H1 (cell line): Measurements from ENCODE around the gene KIF25. TPM values are rescaled to one million over a fixed set of nuclear protein-coding genes. Genes with fewer than 3 reads are reported as not detected.

Source experiments
- CTCF ChIA-PET: fragments of 300-600 bp; sonication (Branson Sonifier 250); formaldehyde crosslinking; loops from one replicate; lab custom pipeline; 2021; ENCODE audit not compliant: partially characterized antibody; lab: Charles Lee
- POLR2A ChIA-PET: fragments of 300-600 bp; sonication (Branson Sonifier 250); formaldehyde crosslinking; loops from one replicate; lab custom pipeline; 2021; ENCODE audit warnings: inconsistent platforms; ENCODE audit not compliant: partially characterized antibody; lab: Charles Lee
- DNase-seq, 2 experiments: peaks; one replicate each; pipeline versions ENCODE4 v3.0.0 to v3.0.0-alpha.2; 2010 to 2022; ENCODE audit warnings: low spot score in 2 of 2, low read depth in 1 of 2, mixed read lengths in 1 of 2
- FAIRE-seq: peaks from 2 replicates; lab custom pipeline; 2011; peaks lifted over from hg19 to GRCh38; lab: Jason Lieb, UNC
- H2AFZ ChIP-seq: 2 replicates; pipeline ENCODE4 v1.8.1; 2012; ENCODE audit warnings: low read length, inconsistent platforms
- H2AK5ac ChIP-seq: 2 replicates; pipeline ENCODE4 v1.6.1; 2013; ENCODE audit warnings: low read depth, low read length
- H2BK120ac ChIP-seq: replicated peaks from 2 replicates; pipeline ENCODE3; 2013; ENCODE audit warnings: low read depth, low read length, inconsistent platforms
- H2BK12ac ChIP-seq: 2 replicates; pipeline ENCODE4 v1.6.1; 2013; ENCODE audit warnings: low read depth, low read length
- H2BK15ac ChIP-seq: 2 replicates; pipeline ENCODE4 v1.6.1; 2013; ENCODE audit warnings: low read length
- H2BK20ac ChIP-seq: 2 replicates; pipeline ENCODE4 v1.6.1; 2013; ENCODE audit warnings: low read length
- H2BK5ac ChIP-seq: 2 replicates; pipeline ENCODE4 v1.6.1; 2013; ENCODE audit warnings: low read depth, low read length
- H3K14ac ChIP-seq: 2 replicates; pipeline ENCODE4 v1.6.1; 2013; ENCODE audit warnings: inconsistent platforms; ENCODE audit not compliant: insufficient read length
- H3K18ac ChIP-seq: 2 replicates; pipeline ENCODE4 v1.6.1; 2013; ENCODE audit warnings: low read length; ENCODE audit errors: extremely low read depth
- H3K23ac ChIP-seq: 2 replicates; pipeline ENCODE4 v1.6.1; 2013; ENCODE audit warnings: inconsistent platforms; ENCODE audit not compliant: insufficient read length
- H3K23me2 ChIP-seq: 2 replicates; pipeline ENCODE4 v1.6.1; 2013; ENCODE audit warnings: low read depth, low read length
- H3K27ac ChIP-seq: 2 replicates; pipeline ENCODE4 v1.6.1; 2011; ENCODE audit warnings: low read depth, low read length, inconsistent platforms
- H3K27me3 ChIP-seq, 4 experiments: replicated peaks in 1 of 4; 1 replicate in 1 of 4; 2 replicates in 3 of 4; pipeline versions ENCODE4 v1.6.1 to v1.8.1; 2011 to 2013; ENCODE audit warnings: low read length in 3 of 4, mild to moderate bottlenecking in 3 of 4, inconsistent platforms in 2 of 4, mixed read lengths in 2 of 4, moderate library complexity in 1 of 4; ENCODE audit not compliant: control insufficient read depth in 3 of 4, insufficient read depth in 3 of 4; ENCODE audit errors: extremely low read depth in 1 of 4
- H3K36me3 ChIP-seq, 4 experiments: 2 replicates each; pipeline versions ENCODE4 v1.6.1 to v1.8.1; 2011 to 2013; ENCODE audit warnings: mild to moderate bottlenecking in 4 of 4, low read length in 3 of 4, moderate library complexity in 2 of 4, control low read depth in 1 of 4, inconsistent platforms in 1 of 4; ENCODE audit not compliant: insufficient read depth in 4 of 4, control insufficient read depth in 2 of 4
- H3K4ac ChIP-seq: replicated peaks from 2 replicates; pipeline ENCODE3; 2013; ENCODE audit warnings: low read length, low read depth, mixed read lengths, inconsistent platforms; ENCODE audit not compliant: insufficient read length
- H3K4me1 ChIP-seq, 4 experiments: replicated peaks in 1 of 4; 1 replicate in 1 of 4; 2 replicates in 3 of 4; pipeline versions ENCODE4 v1.6.1 to v1.8.1; 2011 to 2013; ENCODE audit warnings: low read length in 3 of 4, inconsistent platforms in 2 of 4, mixed read lengths in 1 of 4; ENCODE audit not compliant: insufficient read depth in 4 of 4, control insufficient read depth in 3 of 4
- H3K4me2 ChIP-seq, 2 experiments: 2 replicates each; pipeline versions ENCODE4 v1.6.1 to v1.8.1; 2011 to 2013; ENCODE audit warnings: low read depth in 2 of 2, low read length in 2 of 2, control low read depth in 1 of 2, inconsistent platforms in 1 of 2, mild to moderate bottlenecking in 1 of 2; ENCODE audit not compliant: insufficient read depth in 1 of 2
- H3K4me3 ChIP-seq, 4 experiments: fragments of 200-600, 300-600 bp in 1 of 4; sonication (generic), shearing (Covaris generic), sonication (Bioruptor Twin) in 1 of 4; 2 replicates each; pipeline versions ENCODE4 v1.5.1 to v1.8.1; 2011 to 2016; ENCODE audit warnings: low read length in 4 of 4, low read depth in 3 of 4, control low read depth in 2 of 4, inconsistent platforms in 2 of 4, mild to moderate bottlenecking in 2 of 4, mixed read lengths in 1 of 4, moderate library complexity in 1 of 4; ENCODE audit not compliant: insufficient read depth in 2 of 4; ENCODE audit errors: extremely low read depth in 1 of 4
- H3K56ac ChIP-seq: replicated peaks from 2 replicates; pipeline ENCODE3; 2013; ENCODE audit warnings: low read depth, mild to moderate bottlenecking, mixed read lengths, low read length, inconsistent platforms; ENCODE audit not compliant: insufficient read length
- H3K79me1 ChIP-seq: 2 replicates; pipeline ENCODE4 v1.6.1; 2013; ENCODE audit warnings: low read depth, low read length, control low read depth
- H3K79me2 ChIP-seq, 2 experiments: 2 replicates each; pipeline versions ENCODE4 v1.6.1 to v1.8.1; 2012 to 2013; ENCODE audit warnings: low read length in 2 of 2, mild to moderate bottlenecking in 2 of 2, inconsistent platforms in 1 of 2; ENCODE audit not compliant: insufficient read depth in 2 of 2, control insufficient read depth in 1 of 2
- H3K9ac ChIP-seq, 4 experiments: replicated peaks in 1 of 4; 1 replicate in 1 of 4; 2 replicates in 3 of 4; pipeline versions ENCODE4 v1.6.1 to v1.8.1; 2011 to 2013; ENCODE audit warnings: low read depth in 3 of 4, low read length in 3 of 4, control low read depth in 2 of 4, mild to moderate bottlenecking in 2 of 4, moderate library complexity in 2 of 4, inconsistent platforms in 1 of 4; ENCODE audit errors: extremely low read depth in 1 of 4
- H3K9me3 ChIP-seq, 2 experiments: 2 replicates each; pipeline versions ENCODE4 v1.6.1 to v1.8.1; 2012 to 2013; ENCODE audit warnings: mild to moderate bottlenecking in 2 of 2, moderate library complexity in 2 of 2, control low read depth in 1 of 2, inconsistent platforms in 1 of 2, low read depth in 1 of 2, low read length in 1 of 2, mixed read lengths in 1 of 2; ENCODE audit not compliant: insufficient read depth in 2 of 2
- H4K20me1 ChIP-seq, 2 experiments: replicated peaks in 1 of 2; 2 replicates each; pipeline versions ENCODE3 to v1.8.1; 2011 to 2013; ENCODE audit warnings: inconsistent platforms in 2 of 2, low read length in 2 of 2, mild to moderate bottlenecking in 1 of 2; ENCODE audit not compliant: insufficient read depth in 2 of 2, control insufficient read depth in 1 of 2
- H4K5ac ChIP-seq: 2 replicates; pipeline ENCODE4 v1.6.1; 2013; ENCODE audit warnings: low read length, low read depth, mixed read lengths, inconsistent platforms; ENCODE audit not compliant: insufficient read length
- H4K8ac ChIP-seq: 2 replicates; pipeline ENCODE4 v1.8.0; 2013; ENCODE audit warnings: mild to moderate bottlenecking, moderate library complexity, low read length, inconsistent platforms; ENCODE audit not compliant: insufficient read depth; ENCODE audit errors: extremely low read depth
- H4K91ac ChIP-seq: replicated peaks from 2 replicates; pipeline ENCODE3; 2013; ENCODE audit warnings: low read length, mixed read lengths, inconsistent platforms; ENCODE audit not compliant: insufficient read length
- RBBP5 ChIP-seq: IDR thresholded peaks from 2 replicates; pipeline ENCODE4 v1.7.1; 2012; ENCODE audit warnings: low read depth, mild to moderate bottlenecking, inconsistent platforms, low read length, moderate library complexity, borderline replicate concordance
- WGBS, 2 experiments: shearing (Covaris generic) in 1 of 2; methylation state at CpG; one replicate each; pipeline versions ENCODE4 v1.1.6 to v1.1.7; 2013 to 2015; ENCODE audit warnings: low lambda C conversion rate in 2 of 2, mixed read lengths in 2 of 2, inconsistent platforms in 1 of 2, low coverage in 1 of 2, missing lambda C conversion rate in 1 of 2; ENCODE audit not compliant: insufficient replicate concordance in 2 of 2, insufficient coverage in 1 of 2, insufficient read length in 1 of 2; ENCODE audit errors: extremely low coverage in 1 of 2, missing lambda C conversion rate in 1 of 2; 5-methylcytosine and 5-hydroxymethylcytosine counted together
- polyA plus RNA-seq, 7 experiments: library from polyadenylated mRNA; depleted of rRNA in 3 of 7; stranded (reverse) in 5 of 7; unstranded in 2 of 7; fragments of >200 nt in 5 of 7; fragments of 200-250 nt in 2 of 7; gene quantifications; 1 replicate in 5 of 7; 2 replicates in 1 of 7; 4 replicates in 1 of 7; pipeline versions ENCODE4 v1.2.1 to v1.2.3, GENCODE V29; 2011 to 2013; ENCODE audit warnings: missing spikeins in 2 of 7, mixed read lengths in 2 of 7
- total RNA-seq: library from RNA; stranded (reverse); fragmentation: NEBNext Ultra II Directional; extraction: Animal tissue kit (Norgen Biotek cat#: 25700); gene quantifications from 2 replicates; pipeline ENCODE4 v1.2.1, GENCODE V29; 2021

KIF25 gene
- total and polyA plus RNA-seq, 2 of the 8 experiments (the other 6 are each of a cell fraction or from before 2014, with no cell fraction given) = 1.5 to 2.0 TPM

DNA sequence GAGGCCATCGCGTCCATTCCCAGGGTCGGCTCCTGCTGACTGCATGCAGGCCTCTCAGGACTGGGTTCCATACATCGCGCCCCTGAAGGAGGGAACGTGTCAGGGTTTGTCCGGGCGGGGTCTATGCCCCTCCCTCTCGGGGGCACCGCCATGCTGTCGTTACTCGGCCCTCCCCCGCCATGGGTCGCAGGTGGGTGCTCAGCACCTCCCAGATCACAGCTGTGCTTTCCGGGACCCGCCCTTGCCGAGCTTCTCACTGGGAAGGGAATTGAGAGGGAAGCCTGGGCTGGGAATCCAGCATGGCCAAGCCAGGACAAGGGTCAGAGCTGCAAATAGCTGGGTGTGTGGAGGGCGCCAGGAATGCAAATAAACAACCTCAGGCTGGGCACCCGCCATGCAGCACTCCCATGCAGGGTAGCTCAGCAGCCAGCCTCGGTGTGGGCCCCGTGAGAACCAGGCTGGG is 81.5 kb downstream of the KIF25 start, which contains the start of gene FRMD1:
FRMD1 (minus strand) TSS at position 270 of the 463 bp plus-strand sequence; CDS start at position 152, 118 bp downstream.
- H2BK120ac ChIP-seq = no peak within 1 kb of the TSS
- no peak within 1 kb of the TSS for H3K14ac ChIP-seq
- H3K9me3 ChIP-seq = no peaks in the 10 kb centered on the region
- peaks cover 0 to 7% (median 1%) of the 10 kb centered on the region in 4 experiments; a peak in 2 of 7 replicates for H3K4me1 ChIP-seq
- no peak within 1 kb of the TSS for H2BK20ac ChIP-seq
- H2BK12ac ChIP-seq = no peak within 1 kb of the TSS
- no peak within 1 kb of the TSS for H2BK5ac ChIP-seq
- no peaks in the 10 kb centered on the region for H3K79me1 ChIP-seq
- H3K27me3 ChIP-seq = no peaks in the 10 kb centered on the region
- no peaks in the 10 kb centered on the region; the same call in 1 of the 2 replicates for H3K23me2 ChIP-seq
- H3K27ac ChIP-seq = no peak within 1 kb of the TSS
- WGBS, 2 experiments = 88% methylated on average over 21 of the region's 21 CpGs; no CpG with 5 or more reads in 1 of the 2 experiments
- DNase-seq = no peak
- no peak within 1 kb of the TSS for H3K18ac ChIP-seq
- no peak within 1 kb of the TSS for H2BK15ac ChIP-seq
- no peak for TF ChIP-seq RBBP5
- no peak within 1 kb of the TSS for H4K91ac ChIP-seq
- H4K20me1 ChIP-seq = peaks cover 0 to 6% of the 10 kb centered on the region in 2 experiments
- no peak within 1 kb of the TSS for H4K5ac ChIP-seq
- no peaks in the 10 kb centered on the region for H3K79me2 ChIP-seq
- H4K8ac ChIP-seq = peak within 1 kb of the TSS; percentile 35
- no peak within 1 kb of the TSS for H3K4me2 ChIP-seq
- no peak within 1 kb of the TSS for H3K4me3 ChIP-seq
- H2AFZ ChIP-seq = no peak within 1 kb of the TSS
- no peak within 1 kb of the TSS for H3K56ac ChIP-seq
- POLR2A ChIA-PET = no interaction called here
- H2AK5ac ChIP-seq = no peak within 1 kb of the TSS
- no peaks in the 10 kb centered on the region; a peak in 1 of 8 replicates for H3K36me3 ChIP-seq
- H3K9ac ChIP-seq = no peak within 1 kb of the TSS
- FAIRE-seq = no peak
- CTCF ChIA-PET = interaction anchor here (2.4 to 4.9 kb wide), 4 partner anchors 8 to 39 kb away, joined by 8 to 27 read pairs (median 11); no protein-coding TSS in a partner anchor
- no peak within 1 kb of the TSS for H3K23ac ChIP-seq
- H3K4ac ChIP-seq = no peak within 1 kb of the TSS
